HCT116 (cell line): ENCODE measurements around the gene DOCK4. TPM values are rescaled to one million over a fixed set of nuclear protein-coding genes. Genes with fewer than 3 reads are reported as not detected.

Source experiments
- ATAC-seq: fragments of 200-7000 bp; cut with Tn5 transposase; 2 replicates; pipeline ENCODE4 v1.9.1; 2020; ENCODE audit warnings: mild to moderate bottlenecking, moderate library complexity
- BruUV-seq: library from RNA; stranded (reverse); fragments of 400-500 nt; replicated peaks from 2 replicates; lab custom pipeline; 2021; lab: Mats Ljungman, UMichigan
- CTCF ChIA-PET: fragments of 300-600 bp; sonication (Branson Sonifier 250); formaldehyde crosslinking; loops from one replicate; lab custom pipeline; 2021; ENCODE audit warnings: antibody characterized with exemption; lab: Charles Lee
- POLR2A ChIA-PET: fragments of 300-600, 350-600 bp; sonication (Branson Sonifier 250); formaldehyde crosslinking; loops from one replicate; lab custom pipeline; 2021; ENCODE audit warnings: antibody characterized with exemption; lab: Charles Lee
- RAD21 ChIA-PET, 2 experiments: fragments of 300-600 bp; sonication (Branson Sonifier 250); formaldehyde crosslinking; loops; one replicate each; lab custom pipeline; 2023; ENCODE audit warnings: low total read pairs in 2 of 2; ENCODE audit not compliant: uncharacterized antibody in 2 of 2, unreplicated experiment in 2 of 2, low non-redundant PET in 1 of 2; lab: Charles Lee
- DNase-seq: peaks from one replicate; pipeline ENCODE4 v3.0.0-alpha.2; 2010; ENCODE audit warnings: low read depth, low spot score
- H2AFZ ChIP-seq: fragments of 200-600 bp; shearing (Covaris generic), sonication (generic); 2 replicates; pipeline ENCODE4 v1.6.1; 2017; ENCODE audit warnings: low read depth, mixed run types, mixed read lengths, antibody characterized with exemption, low read length; ENCODE audit not compliant: poor library complexity, severe bottlenecking
- H3K27ac ChIP-seq: 2 replicates; pipeline ENCODE4 v1.5.1; 2012; ENCODE audit warnings: low read depth, low read length
- H3K27me3 ChIP-seq: fragments of 200-600 bp; sonication (generic); 2 replicates; pipeline ENCODE4 v1.6.1; 2016; ENCODE audit warnings: mixed run types, low read length, mixed read lengths; ENCODE audit not compliant: insufficient read depth
- H3K36me3 ChIP-seq, 2 experiments: fragments of 200-500 bp in 1 of 2; fragments of 200-600 bp in 1 of 2; sonication (Bioruptor generic) in 1 of 2; sonication (generic) in 1 of 2; 2 replicates each; pipeline versions ENCODE4 v1.5.1 to v1.6.1; 2014 to 2016; ENCODE audit warnings: low read length in 2 of 2, inconsistent platforms in 1 of 2, mixed read lengths in 1 of 2, mixed run types in 1 of 2; ENCODE audit not compliant: insufficient read depth in 2 of 2, control insufficient read depth in 1 of 2
- H3K4me1 ChIP-seq, 2 experiments: fragments of 200-600 bp in 1 of 2; sonication (generic) in 1 of 2; 2 replicates each; pipeline versions ENCODE4 v1.5.1 to v1.6.1; 2012 to 2017; ENCODE audit warnings: low read length in 2 of 2, inconsistent platforms in 1 of 2, mild to moderate bottlenecking in 1 of 2, mixed read lengths in 1 of 2, mixed run types in 1 of 2, moderate library complexity in 1 of 2; ENCODE audit not compliant: insufficient read depth in 2 of 2, control insufficient read depth in 1 of 2
- H3K4me2 ChIP-seq: fragments of 200-600 bp; sonication (generic); 2 replicates; pipeline ENCODE4 v1.6.1; 2017; ENCODE audit warnings: mixed run types, low read length, mixed read lengths
- H3K4me3 ChIP-seq, 2 experiments: fragments of 200-600 bp in 1 of 2; sonication (generic) in 1 of 2; replicated peaks in 1 of 2; 2 replicates each; pipeline ENCODE4 v1.5.1; 2011 to 2016; ENCODE audit warnings: low read length in 2 of 2, control low read depth in 1 of 2, low read depth in 1 of 2, mild to moderate bottlenecking in 1 of 2, mixed read lengths in 1 of 2, mixed run types in 1 of 2
- H3K79me2 ChIP-seq: fragments of 200-600 bp; sonication (generic); 2 replicates; pipeline ENCODE4 v1.6.1; 2017; ENCODE audit warnings: mild to moderate bottlenecking, mixed run types, low read length, moderate library complexity, mixed read lengths; ENCODE audit not compliant: insufficient read depth
- H3K9ac ChIP-seq: fragments of 200-600 bp; sonication (generic); 2 replicates; pipeline ENCODE4 v1.6.1; 2016; ENCODE audit warnings: low read length, mixed read lengths
- H3K9me2 ChIP-seq: fragments of 200-600 bp; sonication (generic), shearing (Covaris generic); 2 replicates; pipeline ENCODE4 v1.6.1; 2017; ENCODE audit warnings: mixed run types, mild to moderate bottlenecking, moderate library complexity; ENCODE audit not compliant: insufficient read depth
- H3K9me3 ChIP-seq, 2 experiments: fragments of 200-500 bp in 1 of 2; fragments of 200-600 bp in 1 of 2; sonication (Bioruptor generic) in 1 of 2; sonication (generic) in 1 of 2; 2 replicates each; pipeline ENCODE4 v1.6.1; 2014 to 2017; ENCODE audit warnings: low read length in 2 of 2, mixed read lengths in 2 of 2, inconsistent platforms in 1 of 2, low read depth in 1 of 2, mild to moderate bottlenecking in 1 of 2, mixed run types in 1 of 2, moderate library complexity in 1 of 2; ENCODE audit not compliant: control insufficient read depth in 1 of 2, insufficient read depth in 1 of 2
- H4K20me1 ChIP-seq: fragments of 200-600 bp; sonication (generic), shearing (Covaris generic); 2 replicates; pipeline ENCODE4 v1.6.1; 2017; ENCODE audit warnings: mixed run types, mild to moderate bottlenecking, moderate library complexity; ENCODE audit not compliant: insufficient read depth
- ATF3 ChIP-seq: IDR thresholded peaks from 2 replicates; pipeline ENCODE4 v1.6.1; 2012
- CBX3 ChIP-seq: IDR thresholded peaks from 2 replicates; pipeline ENCODE4 v1.6.1; 2012; ENCODE audit warnings: low read depth
- ELF1 ChIP-seq: IDR thresholded peaks from 2 replicates; pipeline ENCODE4 v1.6.1; 2012; ENCODE audit warnings: low read depth, borderline replicate concordance
- EZH2phosphoT487 ChIP-seq: fragments of 200-600 bp; IDR thresholded peaks from 2 replicates; pipeline ENCODE4 v1.6.1; 2018; ENCODE audit warnings: antibody characterized with exemption, borderline replicate concordance
- POLR2A ChIP-seq: IDR thresholded peaks from 2 replicates; pipeline ENCODE4 v1.7.0; 2011; ENCODE audit warnings: borderline replicate concordance; ENCODE audit not compliant: insufficient read depth, insufficient read length; ENCODE audit errors: extremely low read depth
- POLR2AphosphoS5 ChIP-seq: IDR thresholded peaks from 2 replicates; pipeline ENCODE4 v1.6.1; 2011; ENCODE audit warnings: mild to moderate bottlenecking, low read depth, low read length, moderate library complexity
- RAD21 ChIP-seq: IDR thresholded peaks from 2 replicates; pipeline ENCODE4 v1.6.1; 2012; ENCODE audit warnings: low read depth, mild to moderate bottlenecking
- REST ChIP-seq: IDR thresholded peaks from 2 replicates; pipeline ENCODE4 v1.6.1; 2012; ENCODE audit warnings: low read depth
- SIN3A ChIP-seq: IDR thresholded peaks from 2 replicates; pipeline ENCODE4 v1.6.1; 2012; ENCODE audit warnings: low read depth
- TCF7L2 ChIP-seq: IDR thresholded peaks from 2 replicates; pipeline ENCODE4 v1.7.0; 2011; ENCODE audit warnings: borderline replicate concordance, inconsistent platforms; ENCODE audit not compliant: insufficient read depth, insufficient read length; ENCODE audit errors: extremely low read depth
- YY1 ChIP-seq: IDR thresholded peaks from 2 replicates; pipeline ENCODE4 v1.6.1; 2011; ENCODE audit warnings: low read length, low read depth, moderate library complexity, mild to moderate bottlenecking; ENCODE audit not compliant: insufficient replicate concordance; ENCODE audit errors: extremely low read depth
- ZFX ChIP-seq: fragments of 450-650 bp; IDR thresholded peaks from 2 replicates; pipeline ENCODE4 v1.6.1; 2017
- ZNF274 ChIP-seq: fragments of 200-500 bp; sonication (Bioruptor generic); IDR thresholded peaks from 2 replicates; pipeline ENCODE4 v1.6.1; 2014; ENCODE audit warnings: mild to moderate bottlenecking, low read depth, low read length, inconsistent platforms
- intact Hi-C: fragments of 100-400 bp; cut with micrococcal nuclease; formaldehyde crosslinking; loops from 2 replicates; pipeline ENCODE4 v1.10.0; 2022
- total RNA-seq: library from RNA; stranded (reverse); gene quantifications from one replicate; pipeline ENCODE4 v1.2.1, GENCODE V29; 2021; ENCODE audit not compliant: unreplicated experiment
- TF ChIP-seq, protein P1 (sequence below): IDR thresholded peaks from 2 replicates; pipeline ENCODE4 v1.6.1; 2012
- TF ChIP-seq, protein P2 (sequence below), 3 experiments: fragments of 200-600 bp in 1 of 3; sonication (generic) in 1 of 3; IDR thresholded peaks in 2 of 3; conservative IDR thresholded peaks in 1 of 3; 2 replicates each; pipeline ENCODE4 v1.5.1; 2012 to 2017; ENCODE audit warnings: low read depth in 2 of 3, low read length in 2 of 3, antibody characterized with exemption in 1 of 3, borderline replicate concordance in 1 of 3, control low read depth in 1 of 3, mild to moderate bottlenecking in 1 of 3, mixed read lengths in 1 of 3, mixed run types in 1 of 3, moderate library complexity in 1 of 3; ENCODE audit not compliant: insufficient read depth in 1 of 3

Gene DOCK4
- total RNA-seq, 1 experiment from 2014 or later = 2.2 TPM

DNA sequence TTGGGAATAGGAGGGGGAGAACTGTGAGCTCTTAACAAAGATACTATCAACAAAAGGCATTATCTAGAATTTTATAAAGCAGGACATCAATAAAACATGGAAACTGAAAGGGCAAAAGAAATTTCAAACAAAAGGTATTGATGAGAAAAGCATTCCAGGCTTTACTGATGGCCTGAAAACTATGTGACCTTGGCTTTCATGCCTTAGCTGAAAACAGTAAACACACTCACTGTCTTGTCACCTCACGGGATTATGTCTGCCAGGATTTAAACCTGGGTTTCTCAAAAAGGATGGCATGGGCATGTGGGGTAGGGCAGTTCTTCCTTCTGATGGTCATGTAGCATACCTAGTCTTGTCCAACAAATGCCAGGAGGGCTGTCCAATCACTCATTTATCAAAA lies 22.9 kb downstream of the DOCK4 start:
- intact Hi-C loops = no loop called here
- TF ChIP-seq POLR2A (no peak), EZH2phosphoT487 (no peak), SIN3A (no peak), TCF7L2 (no peak), CBX3 (no peak)
- TF ChIP-seq, all 23 proteins: peak for 0
- H3K27ac ChIP-seq = no peak overlapping the region
- H3K9ac ChIP-seq = no peak overlapping the region
- H3K4me1 ChIP-seq = no peaks in the 10 kb centered on the region
- ChIA-PET CTCF (no interaction called here), POLR2A (no interaction called here), RAD21 (no interaction called here)
- H3K4me2 ChIP-seq = no peak overlapping the region
- no peak overlapping the region for H3K4me3 ChIP-seq
- DNase-seq = no peak
- H3K36me3 ChIP-seq = no peaks in the 10 kb centered on the region
- BruUV-seq = no TSS peak
- H2AFZ ChIP-seq = no peak overlapping the region
- H3K27me3 ChIP-seq = peaks cover 11% of the 10 kb centered on the region; the same call in 1 of the 2 replicates
- H3K9me2 ChIP-seq = no peaks in the 10 kb centered on the region
- H3K79me2 ChIP-seq = no peaks in the 10 kb centered on the region
- H3K9me3 ChIP-seq = no peaks in the 10 kb centered on the region
- no peaks in the 10 kb centered on the region for H4K20me1 ChIP-seq
- ATAC-seq = no peak

- Histone ChIP-seq H3K9ac (no peak overlapping the region), H3K27me3 (peaks cover 14% of the 10 kb centered on the region; the same call in 1 of the 2 replicates), H3K9me2 (no peaks in the 10 kb centered on the region), H2AFZ (no peak overlapping the region), H3K79me2 (no peaks in the 10 kb centered on the region), H3K9me3 (no peaks in the 10 kb centered on the region), H3K27ac (no peak overlapping the region), H3K4me1 (no peaks in the 10 kb centered on the region), H4K20me1 (no peaks in the 10 kb centered on the region), H3K36me3 (no peaks in the 10 kb centered on the region), H3K4me2 (no peak overlapping the region), H3K4me3 (no peak overlapping the region)
- intact Hi-C loops = no loop called here
- ATAC-seq (no peak), DNase-seq (no peak)
- POLR2A ChIA-PET = no interaction called here
- TF ChIP-seq ELF1 (no peak), ZNF274 (no peak), POLR2A (no peak), YY1 (no peak), ZFX (no peak), REST (no peak), POLR2AphosphoS5 (no peak), ATF3 (no peak), RAD21 (no peak), CBX3 (no peak)
- TF ChIP-seq, protein P1, sequence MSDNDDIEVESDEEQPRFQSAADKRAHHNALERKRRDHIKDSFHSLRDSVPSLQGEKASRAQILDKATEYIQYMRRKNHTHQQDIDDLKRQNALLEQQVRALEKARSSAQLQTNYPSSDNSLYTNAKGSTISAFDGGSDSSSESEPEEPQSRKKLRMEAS = no peak
- TF ChIP-seq, protein P2, sequence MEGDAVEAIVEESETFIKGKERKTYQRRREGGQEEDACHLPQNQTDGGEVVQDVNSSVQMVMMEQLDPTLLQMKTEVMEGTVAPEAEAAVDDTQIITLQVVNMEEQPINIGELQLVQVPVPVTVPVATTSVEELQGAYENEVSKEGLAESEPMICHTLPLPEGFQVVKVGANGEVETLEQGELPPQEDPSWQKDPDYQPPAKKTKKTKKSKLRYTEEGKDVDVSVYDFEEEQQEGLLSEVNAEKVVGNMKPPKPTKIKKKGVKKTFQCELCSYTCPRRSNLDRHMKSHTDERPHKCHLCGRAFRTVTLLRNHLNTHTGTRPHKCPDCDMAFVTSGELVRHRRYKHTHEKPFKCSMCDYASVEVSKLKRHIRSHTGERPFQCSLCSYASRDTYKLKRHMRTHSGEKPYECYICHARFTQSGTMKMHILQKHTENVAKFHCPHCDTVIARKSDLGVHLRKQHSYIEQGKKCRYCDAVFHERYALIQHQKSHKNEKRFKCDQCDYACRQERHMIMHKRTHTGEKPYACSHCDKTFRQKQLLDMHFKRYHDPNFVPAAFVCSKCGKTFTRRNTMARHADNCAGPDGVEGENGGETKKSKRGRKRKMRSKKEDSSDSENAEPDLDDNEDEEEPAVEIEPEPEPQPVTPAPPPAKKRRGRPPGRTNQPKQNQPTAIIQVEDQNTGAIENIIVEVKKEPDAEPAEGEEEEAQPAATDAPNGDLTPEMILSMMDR (IDR thresholded peaks at IDR 0.05 in 2 of 3, conservative IDR thresholded peaks at IDR 0.05 in 1 of 3; ENCODE audit: borderline replicate concordance in 1 of 3, insufficient read depth in 1 of 3, low read depth in 2 of 3, low read length in 2 of 3) = no peak
- CTCF ChIA-PET = no interaction called here
- RAD21 ChIA-PET = no interaction called here
- no TSS peak for BruUV-seq
Observed at GRCh38 chr7:112182749-112183148, 23.4 kb downstream of the DOCK4 start.
